CD4-positive, alpha-beta T cell treated with Interleukin-4 for 1 hour (primary cell): ENCODE results near the gene RSPO1.
"Not testable (repeated sequence)": the region's sequence is repeated elsewhere in the genome, so short reads cannot be mapped to it uniquely, and the experiment has no call there.

Experiments
- DNase-seq, 2 donors: peaks; one replicate each; pipeline ENCODE4 v3.0.0-alpha.2; 2020 to 2022

Gene RSPO1

GRCh38 chr1:37634244-37634991 is at the start of gene RSPO1:
RSPO1 (minus strand) TSS chr1:37634892; CDS start chr1:37629661, 5,231 bp downstream.
- DNase-seq: no peak

DNA sequence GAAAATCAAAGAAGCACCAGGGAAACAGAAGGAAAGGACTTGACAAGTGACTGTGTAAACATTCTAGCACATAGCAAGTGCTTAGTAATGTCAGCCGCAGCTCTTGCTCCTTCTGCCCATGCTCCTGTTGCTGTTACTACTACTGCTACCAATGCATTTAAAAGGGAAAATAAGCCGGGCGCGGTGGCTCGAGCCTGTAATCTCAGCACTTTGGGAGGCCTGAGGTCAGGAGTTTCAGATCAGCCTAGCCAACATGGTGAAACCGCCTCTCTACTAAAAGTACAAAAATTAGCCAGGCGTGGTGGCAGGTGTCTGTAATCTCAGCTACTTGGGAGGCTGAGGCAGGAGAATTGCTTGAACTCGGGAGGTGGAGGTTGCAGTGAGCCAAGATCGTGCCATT is 49.5 kb upstream of the RSPO1 start:
- not testable (repeated sequence) for DNase-seq

- peak; percentile 76 to 81 for DNase-seq
Measured at GRCh38 chr1:37682334-37682987, 47.8 kb upstream of the RSPO1 start.

DNA sequence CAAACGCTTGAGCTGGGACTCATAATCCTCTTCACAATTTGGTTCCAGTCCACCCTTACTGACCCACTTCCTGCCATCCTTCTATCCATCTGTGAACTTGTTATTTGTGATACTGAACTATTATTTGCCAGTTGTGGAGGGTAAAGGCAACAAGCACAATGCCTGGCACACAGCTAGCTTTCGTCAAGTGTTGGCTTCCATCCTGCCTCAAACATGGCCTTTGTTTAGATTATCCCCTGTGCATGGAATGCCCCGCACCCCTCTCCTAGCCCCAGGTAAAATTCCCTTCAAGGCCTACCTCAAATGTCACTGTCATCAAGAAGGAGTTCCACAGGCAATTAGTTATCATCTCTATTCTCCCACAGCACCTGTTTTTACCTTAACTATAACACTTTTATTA is 46.2 kb upstream of the RSPO1 start:
- no peak for DNase-seq

GRCh38 chr1:37677808-37678207 is 43.1 kb upstream of the RSPO1 start:
- no peak for DNase-seq

- no peak for DNase-seq
Measured at GRCh38 chr1:37677143-37677439, 42.4 kb upstream of the RSPO1 start.

DNA sequence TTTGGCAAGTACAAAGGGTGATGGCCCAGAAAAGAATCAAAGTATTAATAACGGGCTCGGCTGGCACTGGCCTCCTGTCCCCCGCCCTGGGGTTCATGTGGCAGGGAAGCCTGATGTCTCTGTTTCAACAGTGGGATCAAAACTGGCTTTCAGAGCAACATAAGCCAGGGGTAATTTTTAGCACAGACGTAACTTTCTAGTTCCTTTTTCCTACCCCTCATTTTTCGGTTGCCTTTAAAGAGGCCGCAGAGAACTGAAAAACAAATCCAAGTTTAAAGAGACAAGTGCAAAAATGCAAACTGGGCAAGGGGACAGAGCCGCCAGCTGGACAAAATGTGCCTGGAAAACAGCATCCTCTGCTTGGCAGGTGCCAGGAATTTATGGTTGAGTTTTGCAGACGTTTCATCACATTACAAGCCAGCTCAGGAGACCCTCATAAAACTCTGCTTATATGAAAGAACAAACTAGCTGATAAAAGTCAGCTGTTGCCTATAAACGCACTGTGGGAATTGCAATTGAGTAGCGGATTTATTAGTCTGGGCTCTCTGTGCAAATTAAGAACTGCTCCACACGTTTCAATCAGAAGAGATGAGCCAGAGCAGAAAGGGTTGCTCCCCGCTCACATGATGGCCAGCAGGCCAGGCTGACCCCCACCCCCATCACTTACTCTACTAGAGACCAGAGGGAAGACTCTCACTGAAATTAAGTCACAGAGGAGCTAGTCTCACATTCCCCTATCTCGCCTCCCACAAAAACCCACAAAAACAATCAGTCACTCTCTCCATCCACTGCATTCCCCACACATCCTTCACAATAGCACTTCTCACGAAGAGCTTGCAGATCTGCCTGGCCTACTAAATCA is 41.8 kb upstream of the RSPO1 start:
- DNase-seq: no peak

DNA sequence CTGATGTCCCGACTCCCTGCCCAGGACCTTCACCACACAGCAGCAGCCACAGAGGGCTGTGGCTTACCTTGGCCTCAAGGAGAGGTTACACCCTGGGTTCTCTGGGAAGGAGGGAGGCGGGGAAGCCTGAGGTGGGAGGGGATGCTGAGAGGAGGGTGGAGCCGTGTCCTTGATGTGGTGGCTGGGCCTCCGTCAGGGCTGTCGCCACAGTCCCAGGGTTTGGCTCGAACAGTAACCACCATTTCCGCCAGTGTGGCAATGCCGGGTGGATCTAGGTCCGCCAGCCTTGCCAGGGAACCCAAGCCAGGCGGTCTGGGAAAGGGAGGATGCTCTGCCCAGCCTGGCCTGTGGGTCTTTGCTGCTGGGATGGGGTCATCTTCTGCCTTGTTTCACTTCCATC is 39.2 kb upstream of the RSPO1 start:
- DNase-seq: peak; percentile 55 to 75

GRCh38 chr1:37672136-37672870 is 37.6 kb upstream of the RSPO1 start:
- DNase-seq: no peak

DNA sequence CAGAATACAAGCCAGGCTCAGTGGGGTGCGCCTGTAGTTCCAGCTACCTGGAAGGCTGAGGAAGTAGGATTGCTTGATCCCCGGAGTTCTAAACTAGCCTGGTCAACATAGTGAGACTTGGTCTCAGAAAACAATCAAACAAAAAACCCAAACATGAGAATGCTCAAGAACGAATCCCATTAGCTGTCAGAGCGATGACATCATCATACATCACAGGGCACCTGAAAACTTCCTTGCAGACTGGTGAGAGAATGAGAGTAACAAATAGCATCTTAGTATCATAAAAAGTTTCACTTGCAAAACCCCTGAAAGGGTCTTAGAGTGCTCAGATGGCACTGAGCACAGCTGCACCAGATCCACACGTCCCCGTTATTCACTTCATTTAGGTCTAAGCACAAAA is 36.6 kb upstream of the RSPO1 start:
- no peak for DNase-seq

- no peak for DNase-seq
Measured at GRCh38 chr1:37670133-37670532, 35.4 kb upstream of the RSPO1 start.

DNA sequence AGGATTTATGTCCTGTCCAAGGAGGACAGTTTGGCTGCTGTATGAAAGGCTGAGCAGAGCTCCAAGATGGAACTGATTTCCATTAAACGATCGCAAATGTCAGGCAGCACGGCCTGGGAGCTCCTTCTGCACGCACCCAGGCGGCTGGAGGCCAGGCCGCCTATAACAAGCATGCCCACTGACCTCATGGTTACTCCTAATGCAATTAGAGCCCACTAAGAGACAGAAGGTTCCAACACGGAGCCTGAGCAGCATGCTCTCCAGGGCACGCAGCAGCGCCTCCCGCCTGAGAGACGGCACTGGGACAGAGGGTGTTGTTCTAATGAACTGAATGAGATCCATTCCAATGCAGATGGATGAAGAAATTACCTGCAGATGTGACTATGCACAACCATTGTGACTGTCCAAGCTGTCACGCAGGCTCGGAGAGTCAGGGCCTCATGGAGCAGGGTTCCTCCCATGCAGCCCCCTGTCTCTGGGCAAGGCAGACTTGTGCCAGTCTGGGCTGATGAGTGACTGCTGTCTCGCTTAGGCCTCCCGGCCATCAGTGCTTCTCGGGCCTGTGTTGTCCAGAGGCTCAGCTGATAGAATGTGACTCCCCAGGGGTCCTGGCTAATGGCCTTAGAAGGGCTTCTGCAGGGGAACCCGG is 32.5 kb upstream of the RSPO1 start:
- DNase-seq: no peak

DNA sequence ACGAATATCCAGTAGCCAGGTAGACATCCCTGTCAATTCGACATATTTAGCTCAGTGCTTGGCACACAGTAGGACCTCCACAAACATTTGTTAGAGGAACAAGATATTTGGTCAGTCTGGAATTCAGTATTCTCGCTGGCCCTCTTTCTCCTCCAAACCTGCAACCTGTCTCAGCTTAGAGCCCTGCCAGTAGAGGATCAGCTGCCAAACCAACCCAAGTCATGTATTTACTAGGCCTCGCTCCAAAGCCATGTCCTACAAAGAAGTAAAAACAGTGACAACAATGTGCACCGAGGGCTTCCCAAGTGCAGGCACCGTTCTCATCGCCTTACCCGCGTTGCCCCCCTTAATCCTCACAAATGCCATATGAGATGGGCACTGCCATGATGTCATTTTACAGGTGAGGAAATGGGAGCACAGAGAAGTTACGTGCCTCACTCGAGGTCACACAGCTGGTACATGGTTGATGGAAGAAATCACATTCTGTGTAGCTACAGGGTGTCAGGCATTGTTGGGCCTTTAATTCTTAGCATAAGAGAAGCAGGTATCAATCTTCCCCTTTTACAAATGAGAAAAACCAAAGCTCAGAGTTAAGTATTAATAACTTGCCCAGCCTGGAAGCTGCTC is 31.7 kb upstream of the RSPO1 start:
- DNase-seq: no peak

DNA sequence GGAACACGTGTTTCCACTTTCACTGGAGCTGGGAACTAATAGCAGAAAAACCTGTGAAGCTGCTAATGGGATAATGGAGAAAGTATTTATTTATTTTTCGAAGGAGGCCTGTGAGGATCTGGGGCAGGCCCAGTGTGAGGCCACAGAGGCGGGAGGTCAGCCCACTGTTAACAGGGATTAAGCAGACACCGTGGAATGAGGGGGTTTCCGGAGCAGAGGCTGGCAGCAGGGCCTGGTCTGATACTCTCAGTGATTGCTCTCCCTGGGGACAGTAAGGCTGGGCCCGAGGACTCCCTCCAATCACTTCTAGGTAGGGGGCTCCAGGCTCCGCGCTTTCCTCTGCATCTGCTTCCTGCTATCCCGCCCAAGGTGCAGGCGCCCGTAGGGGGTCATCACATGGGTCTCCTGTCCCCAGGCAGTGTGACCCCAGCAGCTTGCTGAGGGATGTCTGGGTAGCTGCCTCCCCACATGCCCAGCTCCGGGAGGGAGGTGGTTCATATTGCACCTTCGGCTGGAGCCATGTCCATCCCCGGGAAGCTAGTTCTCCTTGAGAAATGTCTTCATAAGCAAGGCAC is 28.8 kb upstream of the RSPO1 start:
- DNase-seq: no peak

GRCh38 chr1:37662031-37662755 is 27.5 kb upstream of the RSPO1 start:
- DNase-seq: no peak

GRCh38 chr1:37661401-37661800 is 26.7 kb upstream of the RSPO1 start:
- no peak for DNase-seq

- no peak for DNase-seq
Measured at GRCh38 chr1:37660664-37661063, 26.0 kb upstream of the RSPO1 start.

GRCh38 chr1:37658486-37658885 is 23.8 kb upstream of the RSPO1 start:
- no peak for DNase-seq

DNA sequence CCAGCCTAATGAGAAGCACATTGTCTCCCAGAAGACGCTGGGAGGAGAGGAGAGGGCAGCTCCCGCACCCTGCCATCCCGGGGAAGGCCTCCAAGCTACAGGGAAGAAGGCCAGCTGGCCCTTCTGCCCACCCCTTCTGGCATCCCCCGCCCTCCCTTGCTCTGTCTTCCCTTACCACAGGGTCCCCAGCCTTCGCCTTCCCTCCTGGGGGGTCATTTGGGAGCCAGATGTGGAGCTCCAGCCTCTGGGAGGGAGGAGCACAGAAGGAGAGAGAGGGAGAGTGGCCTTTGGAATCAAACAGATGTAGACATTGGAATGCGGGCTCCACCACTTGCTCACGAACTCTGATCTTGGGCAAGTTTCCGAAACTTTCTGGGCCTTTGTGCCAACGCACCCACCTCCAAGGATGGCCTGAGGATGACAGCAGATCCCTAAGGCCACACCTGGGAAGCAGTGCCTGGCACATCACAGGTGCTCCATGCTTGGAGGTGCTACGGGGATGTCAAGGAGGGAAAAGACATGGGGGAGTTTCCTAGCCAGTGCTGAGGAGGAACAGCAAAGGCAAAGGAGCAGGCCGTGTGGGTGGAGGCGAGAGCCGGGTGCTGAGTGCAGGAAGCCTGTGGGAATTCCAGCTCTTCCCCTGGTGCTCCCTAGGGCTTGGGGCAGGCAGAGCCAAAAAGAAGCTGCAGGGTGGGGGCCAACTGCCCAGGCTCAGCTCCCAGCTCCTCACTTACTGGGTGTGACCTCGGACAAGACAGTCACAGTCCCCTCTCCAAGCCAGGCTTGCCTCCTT is 23.1 kb upstream of the RSPO1 start:
- no peak for DNase-seq

GRCh38 chr1:37656881-37657280 is 22.2 kb upstream of the RSPO1 start:
- no peak for DNase-seq
